GM21367 (cell line): ENCODE results near the gene AKT1S1.

Experiments used
- ATAC-seq: cut with Tn5 transposase; IDR thresholded peaks from one replicate; pipeline ENCODE4 v1.9.1; 2021; ENCODE audit not compliant: unreplicated experiment

Gene AKT1S1

GRCh38 chr19:49908480-49909420 is 31.6 kb upstream of the AKT1S1 start:
- ATAC-seq, result no peak

GRCh38 chr19:49907745-49908446 is 30.7 kb upstream of the AKT1S1 start:
- ATAC-seq, result no peak

DNA sequence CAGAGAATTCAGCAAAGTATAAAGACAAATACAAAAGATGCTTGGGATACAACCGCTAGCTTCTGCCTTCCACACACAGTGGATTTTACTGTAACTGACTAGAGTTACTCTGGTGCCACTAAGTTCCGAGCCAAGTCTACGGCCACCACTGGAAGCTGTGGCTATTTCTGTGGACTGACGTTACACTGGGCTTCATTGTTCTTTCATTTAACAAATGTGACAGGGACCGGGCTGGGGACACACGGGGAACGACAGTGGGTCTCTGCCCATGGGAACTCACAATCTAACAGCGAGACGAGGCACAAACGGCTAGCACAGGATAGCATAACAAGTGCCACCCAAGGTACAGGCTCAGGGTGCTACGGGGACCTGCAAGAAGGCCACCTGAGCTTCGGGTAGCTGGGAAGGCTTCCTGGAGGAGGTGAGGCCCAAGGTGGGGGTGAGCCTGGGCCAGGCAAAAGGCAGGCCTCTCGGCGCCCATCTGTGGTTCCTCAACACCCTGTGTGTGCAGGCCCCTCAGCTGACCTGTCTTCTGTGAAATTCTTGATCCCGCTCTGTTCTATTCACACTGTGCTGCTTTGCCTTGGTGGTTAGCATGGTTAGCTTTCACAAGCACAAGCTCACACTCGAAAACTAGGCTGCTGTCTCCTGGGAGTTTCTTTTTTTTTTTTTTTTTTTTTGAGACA is 29.9 kb upstream of the AKT1S1 start:
- no peak for ATAC-seq

GRCh38 chr19:49904136-49904535 is 27.0 kb upstream of the AKT1S1 start:
- no peak for ATAC-seq

GRCh38 chr19:49896863-49897621 is 19.9 kb upstream of the AKT1S1 start, which contains the start of gene IL4I1:
IL4I1 (minus strand) TSS chr19:49896887; CDS start chr19:49896160, 727 bp downstream.
- peak; percentile 52 for ATAC-seq

GRCh38 chr19:49895566-49896297 is 18.6 kb upstream of the AKT1S1 start:
- no peak for ATAC-seq

GRCh38 chr19:49894879-49895565 is 17.9 kb upstream of the AKT1S1 start:
- no peak for ATAC-seq

- ATAC-seq, result no peak
Measured at GRCh38 chr19:49894011-49894664, 17.0 kb upstream of the AKT1S1 start.

GRCh38 chr19:49892716-49893115 is 15.6 kb upstream of the AKT1S1 start:
- no peak for ATAC-seq

DNA sequence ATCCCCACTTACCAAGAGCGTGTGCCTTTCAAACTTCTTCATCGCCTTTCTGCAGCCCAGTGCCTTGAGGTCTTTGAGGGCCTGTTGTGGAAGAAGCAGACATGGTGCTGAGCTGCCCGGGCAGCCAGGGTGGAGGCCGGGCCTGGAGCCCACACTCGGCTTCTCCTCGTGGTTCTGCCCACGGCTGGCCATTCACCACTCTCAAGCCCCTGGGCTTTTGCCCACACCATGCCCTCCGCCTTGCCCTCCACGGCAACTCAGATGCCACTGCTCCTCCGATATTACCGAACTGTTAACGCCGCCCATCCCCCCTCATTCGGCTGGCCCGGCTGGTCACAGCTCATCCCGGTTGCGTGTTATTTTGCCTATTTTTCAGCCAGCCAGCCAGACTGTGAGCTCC is 14.2 kb upstream of the AKT1S1 start:
- no peak for ATAC-seq

DNA sequence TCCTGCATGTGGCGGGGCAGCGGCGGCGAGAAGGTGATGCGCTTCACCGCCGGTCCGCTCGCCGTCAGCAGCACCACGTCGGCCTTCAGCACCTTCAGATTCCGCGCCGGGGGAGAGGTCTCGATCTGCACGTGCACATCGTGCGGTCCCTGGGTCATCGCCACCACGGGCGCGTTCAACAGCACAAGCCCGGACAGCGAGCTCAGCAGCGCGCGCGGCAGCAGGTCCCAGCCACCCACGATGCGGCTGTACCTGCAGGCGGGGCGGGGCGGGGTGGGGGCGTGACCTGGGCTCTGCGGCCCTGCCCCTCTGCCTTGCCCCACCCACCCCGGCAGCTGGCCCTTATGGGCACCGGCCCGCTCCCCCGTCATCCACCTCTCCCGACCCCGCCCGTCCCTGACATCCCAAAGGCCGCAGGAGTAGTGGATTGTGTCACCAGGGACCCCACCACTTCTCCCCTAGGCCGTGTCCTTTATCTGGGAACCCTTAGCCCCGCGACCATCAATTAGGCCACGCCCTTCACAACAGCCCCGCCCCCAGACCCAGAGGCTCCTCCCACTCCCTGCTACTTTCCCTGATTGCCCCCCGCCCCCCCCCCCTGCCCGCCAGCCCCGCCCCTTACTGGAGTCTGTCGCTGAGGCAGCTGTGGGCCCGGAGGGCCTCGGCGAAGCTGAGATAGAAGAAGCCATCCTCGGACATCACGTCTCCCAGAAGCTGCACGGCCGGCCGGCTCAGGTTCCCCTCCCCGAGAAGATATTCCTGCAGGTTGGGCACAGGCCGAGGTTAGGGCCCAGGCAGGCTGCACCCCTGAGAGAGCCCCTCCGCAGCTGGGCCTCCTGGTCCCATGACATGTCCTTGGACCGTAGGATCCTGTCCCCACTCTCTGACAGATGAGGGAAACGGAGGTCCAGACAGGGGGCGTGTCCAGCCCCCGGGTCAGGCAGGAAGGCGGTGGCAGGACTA is 13.5 kb upstream of the AKT1S1 start:
- ATAC-seq, result no peak

- no peak for ATAC-seq
Measured at GRCh38 chr19:49889687-49890348, 12.7 kb upstream of the AKT1S1 start.

GRCh38 chr19:49889038-49889686 is 12.0 kb upstream of the AKT1S1 start:
- no peak for ATAC-seq

DNA sequence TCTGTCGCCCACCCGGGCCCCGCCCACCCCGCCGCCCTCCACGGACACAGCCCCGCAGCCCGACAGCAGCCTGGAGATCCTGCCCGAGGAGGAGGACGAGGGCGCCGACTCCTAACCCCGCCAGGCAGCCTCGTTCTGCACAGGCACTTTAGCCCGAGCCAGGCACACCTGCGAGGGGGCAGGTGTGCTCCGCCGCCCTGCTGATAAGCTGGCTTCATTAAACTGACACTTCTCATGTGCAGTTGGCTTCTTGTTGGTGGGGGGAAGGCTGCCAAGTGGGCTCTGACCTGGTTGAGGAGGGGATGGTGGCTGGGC is 11.3 kb upstream of the AKT1S1 start:
- ATAC-seq, result no peak

DNA sequence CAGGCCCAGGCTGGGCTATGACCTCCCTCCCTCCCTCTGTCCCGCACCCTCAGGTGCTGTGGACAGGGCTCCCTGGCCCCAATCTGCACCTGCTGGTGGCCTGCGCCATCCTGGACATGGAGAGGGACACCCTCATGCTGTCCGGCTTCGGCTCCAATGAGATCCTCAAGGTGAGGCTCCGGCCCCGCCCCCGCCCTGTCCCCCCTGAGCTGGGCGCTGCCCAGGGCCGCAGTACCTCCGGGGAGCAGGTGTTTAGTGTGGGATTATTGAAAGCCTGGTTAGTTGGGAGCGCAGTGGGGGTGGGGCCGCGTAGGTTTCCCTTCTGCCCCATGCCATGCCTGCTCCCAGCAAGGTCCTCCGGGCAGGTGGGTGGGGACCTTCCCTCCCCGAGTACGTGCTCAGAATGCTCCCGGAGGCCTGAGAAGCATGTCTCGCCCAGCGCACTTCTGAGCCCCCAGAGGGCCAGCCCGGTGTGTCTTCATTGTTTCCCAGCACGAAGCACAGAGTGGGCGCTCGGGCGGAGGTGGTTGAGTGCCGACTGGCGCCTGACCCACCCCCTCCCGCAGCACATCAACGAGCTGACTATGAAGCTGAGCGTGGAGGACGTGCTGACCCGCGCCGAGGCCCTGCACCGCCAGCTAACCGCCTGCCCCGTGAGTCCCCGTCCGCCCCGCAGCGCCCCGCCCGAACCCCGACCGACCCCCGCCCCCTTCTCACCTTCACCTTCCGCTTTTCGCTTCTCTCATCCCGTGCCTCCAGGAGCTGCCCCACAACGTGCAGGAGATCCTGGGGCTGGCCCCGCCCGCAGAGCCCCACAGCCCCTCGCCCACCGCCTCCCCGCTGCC is 10.7 kb upstream of the AKT1S1 start:
- ATAC-seq, result no peak

GRCh38 chr19:49887037-49887664 is 10.0 kb upstream of the AKT1S1 start:
- ATAC-seq, result no peak
